HG03039 (cell line): ENCODE data around the gene RBP4.

Experiments
- ATAC-seq: cut with Tn5 transposase; IDR thresholded peaks from one replicate; pipeline ENCODE4 v1.9.1; 2021; ENCODE audit warnings: mild to moderate bottlenecking, moderate library complexity; ENCODE audit not compliant: unreplicated experiment

RBP4 gene

GRCh38 chr10:93601146-93601773 is at the start of gene RBP4:
RBP4 (minus strand) TSS chr10:93601235; CDS start chr10:93601028, 207 bp downstream.
- ATAC-seq: no peak

- ATAC-seq: no peak
These were observed 38.8 kb upstream of the RBP4 start for GRCh38 chr10:93639791-93640190.

- no peak for ATAC-seq
These were observed 29.9 kb upstream of the RBP4 start for GRCh38 chr10:93630625-93631557.

GRCh38 chr10:93629647-93630305 is 28.7 kb upstream of the RBP4 start:
- ATAC-seq: no peak

GRCh38 chr10:93628858-93629257 is 27.8 kb upstream of the RBP4 start:
- no peak for ATAC-seq

- ATAC-seq: no peak
These were observed 21.9 kb upstream of the RBP4 start for GRCh38 chr10:93622942-93623341.

- ATAC-seq: no peak
These were observed 19.9 kb upstream of the RBP4 start for GRCh38 chr10:93620925-93621324.

- ATAC-seq: no peak
These were observed 14.7 kb upstream of the RBP4 start for GRCh38 chr10:93615576-93616235.

GRCh38 chr10:93614101-93614825 is 13.2 kb upstream of the RBP4 start:
- no peak for ATAC-seq

- no peak for ATAC-seq
These were observed 12.1 kb upstream of the RBP4 start for GRCh38 chr10:93613126-93613525.

GRCh38 chr10:93612311-93612710 is 11.3 kb upstream of the RBP4 start, which contains the start of gene PDE6C:
PDE6C (plus strand) TSS chr10:93612537; CDS start chr10:93612726, 189 bp downstream.
- no peak for ATAC-seq

GRCh38 chr10:93608421-93608820 is 7.4 kb upstream of the RBP4 start:
- no peak for ATAC-seq

GRCh38 chr10:93604146-93604545 is 3.1 kb upstream of the RBP4 start:
- ATAC-seq: no peak

- ATAC-seq: no peak
These were observed 2.0 kb upstream of the RBP4 start for GRCh38 chr10:93603023-93603422.

- ATAC-seq: no peak
These were observed 733 bp upstream of the RBP4 start for GRCh38 chr10:93601774-93602162.

- no peak for ATAC-seq
These were observed 439 bp downstream of the RBP4 start for GRCh38 chr10:93600446-93601145.

- no peak for ATAC-seq
These were observed 1.3 kb downstream of the RBP4 start for GRCh38 chr10:93599778-93600177.

GRCh38 chr10:93599335-93599734 is 1.7 kb downstream of the RBP4 start:
- ATAC-seq: no peak

- no peak for ATAC-seq
These were observed 2.9 kb downstream of the RBP4 start for GRCh38 chr10:93598157-93598556.
